ENCODE measurements around the gene RPUSD1. TPM values are rescaled to one million over a fixed set of nuclear protein-coding genes. Genes with fewer than 3 reads are reported as not detected.

RPUSD1 gene, protein sequence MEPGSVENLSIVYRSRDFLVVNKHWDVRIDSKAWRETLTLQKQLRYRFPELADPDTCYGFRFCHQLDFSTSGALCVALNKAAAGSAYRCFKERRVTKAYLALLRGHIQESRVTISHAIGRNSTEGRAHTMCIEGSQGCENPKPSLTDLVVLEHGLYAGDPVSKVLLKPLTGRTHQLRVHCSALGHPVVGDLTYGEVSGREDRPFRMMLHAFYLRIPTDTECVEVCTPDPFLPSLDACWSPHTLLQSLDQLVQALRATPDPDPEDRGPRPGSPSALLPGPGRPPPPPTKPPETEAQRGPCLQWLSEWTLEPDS
- total RNA-seq (2022; extraction: Qiagen RNA extraction; ENCODE audit: low read depth), result 38.8 to 57.7 TPM (median 50.0 TPM) in 5 replicates

DNA sequence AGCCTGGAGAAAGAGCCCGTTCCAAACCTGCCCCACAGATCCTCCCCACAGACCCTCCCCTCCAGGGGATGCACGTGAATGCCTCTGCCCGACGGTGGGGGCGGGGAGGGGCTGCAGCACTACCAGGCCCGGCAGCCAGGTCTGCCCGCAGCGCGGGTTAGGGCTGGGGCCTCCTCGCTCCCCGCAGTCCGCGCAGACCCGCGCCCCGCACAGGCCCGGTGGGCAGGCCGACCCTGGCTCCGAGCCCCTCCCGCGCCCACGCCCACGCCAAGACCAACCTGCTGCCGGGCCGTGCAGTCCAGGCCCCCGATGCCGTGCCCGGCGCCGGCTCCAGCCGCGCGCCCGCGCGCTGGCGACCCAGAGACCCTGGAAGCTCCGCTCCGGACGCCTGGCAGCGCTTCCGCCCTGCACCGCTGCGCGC lies at the start of gene RPUSD1:
Gene RPUSD1 (minus strand): TSS at position 404 of the 421 bp plus-strand sequence. CDS start 644 bp downstream, outside the sequence.

DNA sequence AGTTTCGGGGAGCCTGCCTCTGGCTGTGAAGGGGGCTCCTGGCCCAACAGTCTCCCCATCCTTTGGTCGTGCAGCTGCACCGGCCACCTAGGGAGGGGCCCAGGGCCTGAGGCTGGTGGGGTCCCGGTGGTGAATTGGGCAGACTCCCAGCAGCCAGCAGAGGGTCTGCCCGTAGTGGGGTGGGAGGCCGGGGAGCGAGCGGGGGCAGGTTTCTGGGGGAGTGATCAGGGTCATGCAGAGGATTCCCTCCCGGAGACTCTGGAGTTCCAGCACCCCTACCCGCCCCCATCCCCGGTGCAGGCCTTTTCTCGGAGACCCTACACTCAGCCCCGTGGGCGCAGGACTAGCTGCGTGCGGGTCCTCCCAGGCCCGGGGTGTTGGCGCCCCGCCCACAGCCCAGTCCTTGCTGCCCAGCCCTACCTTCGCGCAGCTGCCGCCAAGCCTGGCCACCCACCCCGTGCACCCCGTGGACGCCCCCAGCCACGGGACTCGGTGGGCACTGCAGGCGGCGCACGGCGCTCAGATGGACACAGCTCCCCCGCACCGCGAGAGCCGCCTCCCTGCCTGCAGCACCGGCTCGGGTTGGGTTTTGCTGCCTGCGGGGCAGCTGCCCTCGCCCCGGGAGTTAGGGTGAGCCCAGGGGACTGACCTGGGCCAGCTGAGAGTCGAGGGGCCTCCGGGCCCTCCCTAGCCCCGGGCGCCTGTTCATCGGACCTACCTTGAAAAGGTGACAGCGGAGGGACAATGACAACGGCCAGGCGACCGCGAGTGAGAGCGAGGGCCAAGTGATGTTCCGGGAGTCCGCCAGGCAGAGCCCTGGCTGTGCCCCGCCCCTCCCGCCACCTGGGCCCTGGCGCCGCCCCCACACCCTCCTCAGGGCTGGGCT lies 12.0 kb upstream of the RPUSD1 start, which contains the start of gene GNG13:
Gene GNG13 (minus strand): TSS at position 787 of the 886 bp plus-strand sequence. CDS start 1,657 bp downstream, outside the sequence.

DNA sequence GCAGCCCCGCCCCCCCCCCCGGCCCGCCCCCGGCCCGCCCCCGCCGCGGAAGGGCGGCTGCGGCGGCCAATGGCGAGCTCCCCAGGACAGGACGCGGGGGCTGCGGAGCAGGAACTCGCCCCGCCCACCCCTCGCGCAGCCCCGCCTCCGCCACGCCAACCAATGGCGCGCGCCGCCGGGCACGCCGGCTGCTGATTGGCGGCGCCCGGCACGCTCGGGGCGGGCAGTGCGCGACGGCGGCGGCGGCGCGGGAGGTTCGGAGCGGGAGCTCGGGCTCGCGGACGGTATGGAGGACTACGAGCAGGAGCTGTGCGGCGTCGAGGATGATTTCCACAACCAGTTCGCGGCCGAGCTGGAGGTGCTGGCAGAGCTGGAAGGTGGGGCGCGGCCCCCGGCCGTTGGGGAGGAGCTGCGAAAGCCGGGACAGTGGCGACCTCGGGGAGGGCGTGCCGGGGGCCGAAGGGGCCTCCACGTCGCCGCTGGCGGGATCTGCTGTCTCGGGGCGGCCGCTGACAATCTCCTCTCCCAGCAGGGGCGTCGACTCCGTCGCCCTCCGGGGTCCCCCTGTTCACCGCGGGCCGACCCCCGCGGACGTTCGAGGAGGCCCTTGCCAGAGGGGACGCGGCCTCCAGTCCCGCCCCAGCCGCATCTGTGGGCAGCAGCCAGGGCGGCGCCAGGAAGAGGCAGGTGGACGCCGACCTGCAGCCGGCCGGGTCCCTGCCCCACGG lies 382 bp upstream of the RPUSD1 start, which contains the start of gene CHTF18:
Gene CHTF18 (plus strand): TSS at position 222 of the 728 bp plus-strand sequence. CDS start 65 bp downstream, at position 287.

DNA sequence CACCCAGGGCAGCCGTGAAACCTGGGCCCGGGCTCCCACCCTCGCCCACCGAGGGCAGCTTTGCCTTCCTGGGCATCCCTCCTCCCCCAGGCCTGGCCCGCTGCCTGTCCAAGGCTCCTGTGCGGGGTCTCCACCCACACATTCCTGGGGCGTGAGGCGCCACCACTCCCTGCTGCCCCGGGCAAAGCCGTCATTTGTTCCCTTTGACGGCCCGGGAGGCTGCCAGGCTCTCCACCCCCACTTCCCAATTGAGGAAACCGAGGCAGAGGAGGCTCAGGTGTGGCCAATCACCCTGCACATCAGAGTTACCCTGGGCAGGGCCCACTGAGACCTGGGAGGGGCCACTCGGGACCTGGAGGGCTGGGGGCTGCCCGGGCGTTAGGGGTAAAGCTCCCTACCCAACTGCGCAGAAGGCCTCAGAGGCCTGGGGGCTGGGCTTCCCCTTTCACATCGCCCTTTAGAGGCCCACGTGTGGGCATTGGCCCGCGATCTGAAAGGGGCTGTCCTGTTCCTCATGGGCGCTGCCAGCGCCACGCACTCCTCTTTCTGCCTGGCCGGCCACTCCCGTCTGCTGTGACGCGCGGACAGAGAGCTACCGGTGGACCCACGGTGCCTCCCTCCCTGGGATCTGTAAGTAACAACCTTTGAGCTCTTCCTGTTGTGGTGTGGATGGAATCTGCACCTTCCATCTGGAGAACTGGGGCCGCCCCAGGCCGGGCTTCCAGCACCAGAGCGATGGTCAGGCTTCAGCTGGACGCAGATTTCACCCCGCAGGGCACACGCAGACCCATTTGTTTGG lies 27.4 kb downstream of the RPUSD1 start, which contains the start of gene MSLN:
Gene MSLN (plus strand): TSS at position 190 of the 799 bp plus-strand sequence. CDS start 1,947 bp downstream, outside the sequence.

DNA sequence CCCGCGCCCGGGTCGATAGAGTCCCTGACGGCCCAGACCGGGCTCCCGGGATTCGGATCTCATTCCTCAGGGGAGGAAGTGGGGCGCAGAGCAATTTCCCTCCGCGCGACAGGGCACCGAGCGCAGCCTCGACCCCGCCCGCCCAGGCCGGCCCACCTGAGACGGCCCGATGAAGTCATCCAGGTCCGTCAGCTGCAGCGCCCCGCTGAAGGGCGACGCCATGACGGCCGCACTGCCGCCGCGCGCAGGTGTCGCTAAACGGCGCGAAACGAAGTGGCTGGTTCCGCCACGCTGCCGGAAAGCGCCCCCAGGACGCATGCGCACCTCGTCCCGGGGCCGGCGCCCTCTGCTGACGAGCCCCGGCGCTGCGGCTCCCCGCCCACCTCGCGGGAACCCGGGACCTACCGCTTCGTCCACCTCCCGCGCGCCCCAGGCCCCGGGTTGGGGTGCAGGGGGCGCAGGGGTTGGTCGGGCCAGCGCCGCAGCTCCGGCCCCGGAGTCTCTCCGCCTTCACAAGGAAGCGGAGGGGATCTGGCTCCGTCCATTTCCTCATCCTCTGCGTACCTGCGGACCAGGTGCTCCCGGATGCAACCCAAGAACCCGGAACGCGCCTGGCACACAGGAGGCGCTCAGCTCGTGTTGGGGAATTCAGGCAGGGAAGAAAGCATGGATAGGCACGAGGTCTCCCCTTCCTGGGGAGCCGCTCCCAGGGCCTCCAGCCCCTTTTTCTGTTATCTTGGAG lies 47.2 kb downstream of the RPUSD1 start, which contains the start of gene CIAO3:
Gene CIAO3 (minus strand): TSS at position 234 of the 742 bp plus-strand sequence. CDS start 12 bp downstream, at position 222.

Other genes with a start within 250 kb of the RPUSD1 start
- gene PRR35, start 228.0 kb downstream of the RPUSD1 start, total RNA-seq (2022; extraction: Qiagen RNA extraction; ENCODE audit: low read depth), result 0.13 to 0.22 TPM (median 0.17 TPM) in 4 of 5 replicates, not detected in the other
- 0.15 to 0.51 TPM (median 0.29 TPM) in 5 replicates for gene NHLRC4, start 221.4 kb downstream of the RPUSD1 start, total RNA-seq (2022; extraction: Qiagen RNA extraction; ENCODE audit: low read depth)
- gene PIGQ, start 218.4 kb downstream of the RPUSD1 start, total RNA-seq (2022; extraction: Qiagen RNA extraction; ENCODE audit: low read depth), result 33.1 to 39.4 TPM (median 38.6 TPM) in 5 replicates
- gene RAB40C, start 198.3 kb downstream of the RPUSD1 start, total RNA-seq (2022; extraction: Qiagen RNA extraction; ENCODE audit: low read depth), result 12.8 to 19.7 TPM (median 16.9 TPM) in 5 replicates
- 0.06 to 0.19 TPM (median 0.14 TPM) in 5 replicates for gene WFIKKN1, start 157.4 kb downstream of the RPUSD1 start, total RNA-seq (2022; extraction: Qiagen RNA extraction; ENCODE audit: low read depth)
- gene METTL26, start 152.1 kb downstream of the RPUSD1 start, total RNA-seq (2022; extraction: Qiagen RNA extraction; ENCODE audit: low read depth), result 90.6 to 140 TPM (median 135 TPM) in 5 replicates
- gene MCRIP2, start 146.6 kb downstream of the RPUSD1 start, total RNA-seq (2022; extraction: Qiagen RNA extraction; ENCODE audit: low read depth), result 22.6 to 48.4 TPM (median 39.2 TPM) in 5 replicates
- gene WDR90, start 139.0 kb downstream of the RPUSD1 start, total RNA-seq (2022; extraction: Qiagen RNA extraction; ENCODE audit: low read depth), result 17.6 to 28.0 TPM (median 27.2 TPM) in 5 replicates
- gene RHOT2, start 120.2 kb downstream of the RPUSD1 start, total RNA-seq (2022; extraction: Qiagen RNA extraction; ENCODE audit: low read depth), result 64.2 to 101 TPM (median 94.6 TPM) in 5 replicates
- 0.56 to 1.4 TPM (median 1.3 TPM) in 5 replicates for gene RHBDL1, start 112.7 kb downstream of the RPUSD1 start, total RNA-seq (2022; extraction: Qiagen RNA extraction; ENCODE audit: low read depth)
- gene STUB1, start 108.0 kb downstream of the RPUSD1 start, total RNA-seq (2022; extraction: Qiagen RNA extraction; ENCODE audit: low read depth), result 86.9 to 131 TPM (median 117 TPM) in 5 replicates
- 63.9 to 81.6 TPM (median 78.7 TPM) in 5 replicates for gene JMJD8, start 104.0 kb downstream of the RPUSD1 start, total RNA-seq (2022; extraction: Qiagen RNA extraction; ENCODE audit: low read depth)
- gene WDR24, start 98.0 kb downstream of the RPUSD1 start, total RNA-seq (2022; extraction: Qiagen RNA extraction; ENCODE audit: low read depth), result 4.2 to 6.3 TPM (median 5.8 TPM) in 5 replicates
- 5.4 to 11.7 TPM (median 7.4 TPM) in 5 replicates for gene FBXL16, start 82.6 kb downstream of the RPUSD1 start, total RNA-seq (2022; extraction: Qiagen RNA extraction; ENCODE audit: low read depth)
- gene METRN, start 73.3 kb downstream of the RPUSD1 start, total RNA-seq (2022; extraction: Qiagen RNA extraction; ENCODE audit: low read depth), result 82.0 to 226 TPM (median 208 TPM) in 5 replicates
- gene ANTKMT, start 67.2 kb downstream of the RPUSD1 start, total RNA-seq (2022; extraction: Qiagen RNA extraction; ENCODE audit: low read depth), result 35.3 to 65.1 TPM (median 57.7 TPM) in 5 replicates
- 4.2 to 7.7 TPM (median 5.6 TPM) in 5 replicates for gene CCDC78, start 61.9 kb downstream of the RPUSD1 start, total RNA-seq (2022; extraction: Qiagen RNA extraction; ENCODE audit: low read depth)
- gene HAGHL, start 61.3 kb downstream of the RPUSD1 start, total RNA-seq (2022; extraction: Qiagen RNA extraction; ENCODE audit: low read depth), result 15.2 to 20.6 TPM (median 18.0 TPM) in 5 replicates
- gene CIAO3, start 47.4 kb downstream of the RPUSD1 start, total RNA-seq (2022; extraction: Qiagen RNA extraction; ENCODE audit: low read depth), result 20.2 to 27.9 TPM (median 25.3 TPM) in 5 replicates
- 2.1 to 4.3 TPM (median 3.2 TPM) in 5 replicates for gene MSLN, start 27.6 kb downstream of the RPUSD1 start, total RNA-seq (2022; extraction: Qiagen RNA extraction; ENCODE audit: low read depth)
- gene CHTF18, start 239 bp upstream of the RPUSD1 start, total RNA-seq (2022; extraction: Qiagen RNA extraction; ENCODE audit: low read depth), result 14.8 to 28.8 TPM (median 24.9 TPM) in 5 replicates
- gene GNG13, start 12.4 kb upstream of the RPUSD1 start, total RNA-seq (2022; extraction: Qiagen RNA extraction; ENCODE audit: low read depth), result not detected in 5 replicates
- gene LMF1, start 182.6 kb upstream of the RPUSD1 start, total RNA-seq (2022; extraction: Qiagen RNA extraction; ENCODE audit: low read depth), result 8.8 to 10.9 TPM (median 10.2 TPM) in 5 replicates
- 2.1 to 3.8 TPM (median 3.4 TPM) in 5 replicates for gene SOX8, start 193.4 kb upstream of the RPUSD1 start, total RNA-seq (2022; extraction: Qiagen RNA extraction; ENCODE audit: low read depth)